GM23248 (cell line): Measurements from ENCODE around the gene TBATA. TPM values are rescaled to one million over a fixed set of nuclear protein-coding genes. Genes with fewer than 3 reads are reported as not detected.

Source experiments
- DNase-seq: peaks from one replicate; pipeline ENCODE4 v3.0.0-alpha.2; 2015
- H2AFZ ChIP-seq: fragments of 200-600 bp; sonication (generic); 2 replicates; pipeline ENCODE4 v1.6.1; 2016; ENCODE audit warnings: antibody characterized with exemption
- H3F3A ChIP-seq: fragments of 200-600 bp; sonication (generic); 2 replicates; pipeline ENCODE4 v1.6.1; 2016; ENCODE audit warnings: mild to moderate bottlenecking, antibody characterized with exemption, mixed run types; ENCODE audit not compliant: insufficient read depth
- H3K27ac ChIP-seq: fragments of 200-600 bp; sonication (generic); 2 replicates; pipeline ENCODE4 v1.5.1; 2016; ENCODE audit warnings: mild to moderate bottlenecking
- H3K27me3 ChIP-seq: fragments of 200-600 bp; sonication (generic); replicated peaks from 2 replicates; pipeline ENCODE4 v1.6.1; 2016; ENCODE audit warnings: mild to moderate bottlenecking; ENCODE audit not compliant: insufficient read depth
- H3K36me3 ChIP-seq: fragments of 200-600 bp; sonication (generic); 2 replicates; pipeline ENCODE4 v1.6.1; 2016; ENCODE audit warnings: low read depth, mild to moderate bottlenecking
- H3K4me1 ChIP-seq: fragments of 200-600 bp; sonication (generic); 2 replicates; pipeline ENCODE4 v1.6.1; 2016; ENCODE audit warnings: mild to moderate bottlenecking; ENCODE audit not compliant: insufficient read depth
- H3K4me2 ChIP-seq: fragments of 200-600 bp; sonication (generic); one replicate; pipeline ENCODE4 v1.6.1; 2016; ENCODE audit warnings: mild to moderate bottlenecking; ENCODE audit not compliant: unreplicated experiment
- H3K4me3 ChIP-seq: fragments of 200-600 bp; sonication (generic); 2 replicates; pipeline ENCODE4 v1.5.1; 2016; ENCODE audit warnings: mild to moderate bottlenecking
- H3K79me2 ChIP-seq: fragments of 200-600 bp; sonication (generic); 2 replicates; pipeline ENCODE4 v1.6.1; 2016; ENCODE audit warnings: mild to moderate bottlenecking; ENCODE audit not compliant: insufficient read depth
- H3K9ac ChIP-seq: fragments of 200-600 bp; sonication (generic); 2 replicates; pipeline ENCODE4 v1.6.1; 2016; ENCODE audit warnings: mild to moderate bottlenecking
- H3K9me2 ChIP-seq: fragments of 200-600 bp; sonication (generic); 2 replicates; pipeline ENCODE4 v1.6.1; 2016; ENCODE audit warnings: mixed run types, mild to moderate bottlenecking, moderate library complexity; ENCODE audit not compliant: insufficient read depth
- H3K9me3 ChIP-seq: fragments of 200-600 bp; sonication (generic); one replicate; pipeline ENCODE4 v1.6.1; 2017; ENCODE audit warnings: low read depth
- H4K20me1 ChIP-seq: fragments of 200-600 bp; sonication (generic); 2 replicates; pipeline ENCODE4 v1.6.0; 2016; ENCODE audit not compliant: insufficient read depth
- EZH2 ChIP-seq: fragments of 200-600 bp; sonication (generic); IDR thresholded peaks from 2 replicates; pipeline ENCODE4 v1.6.1; 2018; ENCODE audit warnings: antibody characterized with exemption, mild to moderate bottlenecking; ENCODE audit not compliant: insufficient read depth, poor library complexity, severe bottlenecking
- EZH2phosphoT487 ChIP-seq: fragments of 200-600 bp; sonication (generic); IDR thresholded peaks from 2 replicates; pipeline ENCODE4 v1.6.1; 2018; ENCODE audit warnings: antibody characterized with exemption, moderate library complexity, mild to moderate bottlenecking, low read depth; ENCODE audit not compliant: insufficient read depth
- WGBS, 2 experiments: methylation state at CpG; one replicate each; pipeline ENCODE4 v1.1.6; 2015 to 2017; ENCODE audit warnings: low lambda C conversion rate in 2 of 2, low coverage in 1 of 2; ENCODE audit errors: missing lambda C conversion rate in 2 of 2; 5-methylcytosine and 5-hydroxymethylcytosine counted together
- in situ Hi-C: fragments of 300-500 bp; cut with MboI; formaldehyde crosslinking; loops from 2 replicates; pipeline ENCODE4 v1.15.0; 2020
- polyA plus RNA-seq: library from polyadenylated mRNA; unstranded; fragments of >200 nt; fragmentation: Nextera tagmentation; extraction: Ambion mirVana; gene quantifications from 2 replicates; pipeline ENCODE4 v1.2.1, GENCODE V29; 2016
- total RNA-seq: library from RNA; depleted of rRNA; stranded (reverse); fragments of >200 nt; shearing (Covaris generic); gene quantifications from 2 replicates; pipeline ENCODE4 v1.2.3, GENCODE V29; 2014

TBATA gene
- total and polyA plus RNA-seq, 2 experiments from 2014 or later: not detected

DNA sequence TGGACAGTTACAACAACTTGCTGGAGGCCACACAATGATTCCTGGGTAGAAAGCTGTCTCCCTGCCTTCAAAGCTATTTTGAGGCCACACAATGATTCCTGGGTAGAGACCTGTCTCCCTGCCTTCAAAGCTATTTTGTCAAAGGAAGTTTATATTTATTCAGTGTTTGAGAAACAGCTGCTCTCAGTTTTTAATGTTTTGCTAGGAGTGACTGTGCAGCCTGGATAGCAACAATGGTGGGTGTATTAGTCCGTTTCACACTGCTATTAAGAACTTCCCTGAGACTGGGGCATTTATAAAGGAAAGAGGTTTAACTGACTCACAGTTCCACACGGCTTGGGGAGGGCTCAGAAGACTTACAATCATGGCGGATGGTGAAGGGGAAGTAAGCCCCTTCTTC, 26.7 kb upstream of the TBATA start:
- 71 to 81% methylated on average over 3 of the region's 3 CpGs for WGBS, 2 experiments
- H3K79me2 ChIP-seq: peaks cover 3% of the 10 kb centered on the region
- no peaks in the 10 kb centered on the region for H3K9me2 ChIP-seq
- no peak overlapping the region for H2AFZ ChIP-seq
- in situ Hi-C loops: loop anchor here (5.0 kb wide), 1 partner anchor 70 kb away; no protein-coding TSS in a partner anchor
- H3K9ac ChIP-seq: no peak overlapping the region
- no peak overlapping the region for H3K4me3 ChIP-seq
- H3K27ac ChIP-seq: no peak overlapping the region
- peaks cover 12% of the 10 kb centered on the region for H3K4me1 ChIP-seq
- H3F3A ChIP-seq: peaks cover 4% of the 10 kb centered on the region; the same call in 1 of the 2 replicates
- no peaks in the 10 kb centered on the region for H3K27me3 ChIP-seq
- no peaks in the 10 kb centered on the region for H3K36me3 ChIP-seq
- no peak for DNase-seq
- no peaks in the 10 kb centered on the region for H4K20me1 ChIP-seq
- TF ChIP-seq EZH2phosphoT487 (no peak), EZH2 (no peak)
- no peak overlapping the region for H3K4me2 ChIP-seq
- no peaks in the 10 kb centered on the region for H3K9me3 ChIP-seq

DNA sequence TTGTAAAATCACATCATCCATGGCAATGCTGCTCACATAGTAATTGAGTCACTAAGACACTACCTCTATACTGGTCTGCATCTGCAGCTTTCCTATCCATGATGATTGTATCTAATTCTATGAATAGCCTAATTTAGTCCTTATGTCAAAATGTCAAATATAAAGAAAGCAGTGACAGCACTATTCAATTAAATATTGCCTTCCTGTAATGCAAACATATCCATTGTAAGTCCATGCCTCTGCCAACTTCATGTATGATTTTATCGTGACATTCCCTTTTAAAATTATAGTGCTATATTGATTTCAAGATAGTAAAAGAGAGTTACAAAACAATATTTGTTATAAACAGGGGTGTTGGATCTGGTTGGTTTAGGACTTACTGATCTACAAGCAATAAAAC, 25.8 kb upstream of the TBATA start:
- Histone ChIP-seq H3K27me3 (no peaks in the 10 kb centered on the region), H3K9ac (no peak overlapping the region), H3K9me3 (no peaks in the 10 kb centered on the region), H3K79me2 (no peaks in the 10 kb centered on the region), H2AFZ (no peak overlapping the region), H3K9me2 (no peaks in the 10 kb centered on the region), H3K4me1 (peaks cover 10% of the 10 kb centered on the region), H3K36me3 (no peaks in the 10 kb centered on the region), H3K27ac (no peak overlapping the region), H3F3A (no peaks in the 10 kb centered on the region), H4K20me1 (no peaks in the 10 kb centered on the region), H3K4me2 (no peak overlapping the region), H3K4me3 (no peak overlapping the region)
- no peak for DNase-seq
- 48 to 53% methylated on average over 1 of the region's 1 CpG for WGBS, 2 experiments
- in situ Hi-C loops: loop anchor here (5.0 kb wide), 1 partner anchor 71 kb away; no protein-coding TSS in a partner anchor
- TF ChIP-seq EZH2phosphoT487: no peak
- no peak for TF ChIP-seq EZH2

DNA sequence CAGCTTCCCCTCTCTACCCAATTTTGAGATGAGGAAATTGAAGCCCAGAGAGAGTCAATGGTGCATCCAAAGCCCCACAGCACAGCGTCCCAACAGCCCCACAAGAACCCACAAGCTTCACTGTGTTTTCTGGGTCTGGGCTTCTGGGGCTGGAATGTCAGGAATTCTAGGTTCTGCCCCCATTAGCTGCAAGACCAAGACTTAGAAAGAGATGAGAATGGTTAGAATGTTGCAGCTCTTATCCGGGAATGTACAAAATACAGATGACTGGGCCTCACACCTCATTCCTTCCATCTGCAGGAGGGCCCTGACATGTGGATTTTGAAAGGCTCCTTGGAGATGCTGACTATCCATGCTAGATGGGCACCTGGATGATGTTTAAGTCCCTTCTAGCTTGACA, 24.5 kb upstream of the TBATA start:
- no peak overlapping the region for H3K27ac ChIP-seq

DNA sequence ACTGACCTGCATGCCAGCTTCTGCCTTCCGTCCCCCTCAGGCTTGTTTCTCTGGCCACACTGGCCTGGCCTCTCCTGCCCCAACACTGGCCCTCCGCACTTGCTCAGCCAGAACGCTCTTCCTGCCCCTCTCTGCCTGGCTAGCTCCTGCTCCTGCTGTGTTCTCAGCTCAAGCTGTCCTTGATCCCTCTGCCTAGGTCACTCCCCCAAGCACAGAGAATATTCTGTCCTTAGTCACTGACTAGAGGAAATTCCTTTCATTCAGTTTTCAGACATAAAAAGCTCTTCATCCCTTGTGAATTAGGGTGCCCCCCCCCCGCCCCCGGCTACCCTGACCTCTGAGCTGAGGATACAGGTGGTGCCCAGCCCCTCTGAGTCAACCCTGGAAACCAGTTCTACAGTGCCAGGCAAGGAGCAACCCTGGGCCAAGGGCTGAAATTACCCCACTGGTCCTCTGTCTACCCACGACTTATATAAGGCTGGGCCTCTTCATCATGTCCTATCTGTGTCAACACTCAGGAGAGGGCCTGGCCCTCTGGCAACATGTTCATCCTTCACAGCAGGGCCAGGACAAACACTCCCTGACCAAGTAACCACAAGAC, 23.9 kb upstream of the TBATA start:
- Histone ChIP-seq H3K9ac (no peak overlapping the region), H3K4me1 (peaks cover 18% of the 10 kb centered on the region), H3K36me3 (no peaks in the 10 kb centered on the region), H3K9me2 (no peaks in the 10 kb centered on the region), H3K79me2 (no peaks in the 10 kb centered on the region), H4K20me1 (no peaks in the 10 kb centered on the region), H3K9me3 (no peaks in the 10 kb centered on the region), H3K27ac (no peak overlapping the region), H3K4me3 (no peak overlapping the region), H3F3A (no peaks in the 10 kb centered on the region; the same call in 1 of the 2 replicates), H3K4me2 (no peak overlapping the region), H3K27me3 (no peaks in the 10 kb centered on the region), H2AFZ (no peak overlapping the region)
- DNase-seq: peak; percentile 32
- TF ChIP-seq EZH2phosphoT487: no peak
- TF ChIP-seq EZH2: no peak
- in situ Hi-C loops: no loop called here
- WGBS, 2 experiments: 80 to 88% methylated on average over 4 to 6 of the region's 6 CpGs

More for the DNA sequence above, 24.5 kb upstream of the TBATA start:
- Histone ChIP-seq H3K36me3 (no peaks in the 10 kb centered on the region), H3K4me1 (peaks cover 12% of the 10 kb centered on the region), H3K27me3 (no peaks in the 10 kb centered on the region), H3K9me3 (no peaks in the 10 kb centered on the region), H4K20me1 (no peaks in the 10 kb centered on the region), H3K79me2 (no peaks in the 10 kb centered on the region), H3K9ac (no peak overlapping the region), H3F3A (no peaks in the 10 kb centered on the region; the same call in 1 of the 2 replicates), H2AFZ (no peak overlapping the region), H3K4me2 (no peak overlapping the region), H3K4me3 (no peak overlapping the region), H3K9me2 (no peaks in the 10 kb centered on the region)
- 78 to 89% methylated on average over 2 of the region's 2 CpGs for WGBS, 2 experiments
- TF ChIP-seq EZH2: no peak
- TF ChIP-seq EZH2phosphoT487: no peak
- in situ Hi-C loops: loop anchor here (5.0 kb wide), 1 partner anchor 73 kb away; no protein-coding TSS in a partner anchor
- no peak for DNase-seq
